Measurements from ENCODE around the gene SPATA20.

DNA sequence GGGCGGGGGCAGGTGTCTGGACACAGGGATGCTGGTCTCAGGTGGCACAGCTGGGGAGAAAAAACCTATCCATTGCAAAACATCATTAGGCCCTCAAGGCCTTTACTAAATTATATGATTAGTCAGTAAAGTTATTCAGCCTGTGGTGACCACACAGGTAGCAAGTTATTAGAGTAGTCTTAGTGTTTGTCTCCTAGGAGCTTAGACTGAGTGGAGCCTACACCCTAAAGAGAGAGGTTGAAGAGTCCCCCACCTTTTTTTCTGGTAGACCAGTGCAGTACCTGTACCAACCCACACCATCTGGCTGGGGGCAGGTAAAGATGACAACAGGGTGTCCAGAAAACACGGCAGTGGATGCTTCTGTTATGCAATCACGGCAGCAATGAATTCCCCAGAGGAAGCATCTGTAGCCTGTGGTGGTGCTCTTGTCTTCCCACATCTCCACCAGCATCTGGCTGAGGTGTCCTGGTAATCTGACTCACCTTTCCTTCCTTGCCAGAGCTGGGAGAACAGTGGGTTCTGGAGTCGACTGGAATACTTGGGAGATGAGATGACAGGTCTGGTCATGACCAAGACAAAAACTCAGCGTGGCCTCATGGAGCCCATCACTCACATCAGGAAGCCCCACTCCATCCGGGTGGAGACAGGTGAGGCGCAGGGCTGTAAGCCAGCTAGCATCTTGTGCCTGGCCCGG is 27.7 kb upstream of the SPATA20 start:
- TF ChIP-seq CTCF (IDR thresholded peaks at IDR 0.05; ENCODE audit: low read length), result no peak
- TF ChIP-seq EZH2 (optimal IDR thresholded peaks at IDR 0.05; ENCODE audit: low read depth, low read length), result no peak
- no peak for TF ChIP-seq EZH2phosphoT487 (IDR thresholded peaks at IDR 0.05; ENCODE audit: low read length)

All from MM.1S (cell line).